ENCODE data around the gene BRIP1. TPM values are rescaled to one million over a fixed set of nuclear protein-coding genes. Genes with fewer than 3 reads are reported as not detected.
"Not testable (repeated sequence)": the region's sequence is repeated elsewhere in the genome, so short reads cannot be mapped to it uniquely, and the experiment has no call there.

BRIP1 gene
- total and polyA plus RNA-seq, 2 experiments from 2014 or later, result 8.0 to 23.1 TPM

DNA sequence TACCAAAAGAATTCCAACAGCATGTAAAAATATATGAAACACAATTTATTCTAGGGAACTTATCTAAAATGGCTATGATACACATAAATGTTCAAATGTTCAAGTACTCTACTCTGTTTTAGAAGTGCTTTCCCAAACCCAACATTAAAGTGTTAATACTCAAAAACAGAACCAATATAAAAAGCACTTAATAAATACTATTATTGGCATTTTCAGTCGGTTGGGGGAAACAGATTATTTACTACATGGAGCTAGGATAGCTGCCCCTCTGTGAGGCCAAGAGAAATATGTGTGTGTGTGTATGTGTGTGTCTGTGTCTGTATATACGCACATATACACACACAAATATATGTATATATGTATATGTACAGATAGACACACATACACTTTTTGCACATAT is 32.1 kb upstream of the BRIP1 start:
- TF ChIP-seq ZNF331 (CRISPR knock-in tag; IDR thresholded peaks at IDR 0.05; ENCODE audit: low read depth), result no peak
- no peak for TF ChIP-seq EZH2phosphoT487 (IDR thresholded peaks at IDR 0.05; ENCODE audit: unreplicated experiment)
- no peak for TF ChIP-seq STAT1 (IDR thresholded peaks at IDR 0.05; ENCODE audit: unreplicated experiment)
- no peak for TF ChIP-seq CTCF (conservative IDR thresholded peaks at IDR 0.05; ENCODE audit: low read depth in 2 of 2)
- TF ChIP-seq EZH2 (IDR thresholded peaks at IDR 0.05; ENCODE audit: low read depth, unreplicated experiment), result no peak
- TF ChIP-seq POLR2AphosphoS5 (IDR thresholded peaks at IDR 0.05; ENCODE audit: low read depth), result no peak
- no peak for TF ChIP-seq ZNF462 (CRISPR knock-in tag; IDR thresholded peaks at IDR 0.05)
- TF ChIP-seq CREB1 (CRISPR knock-in tag; IDR thresholded peaks at IDR 0.05; ENCODE audit: low read depth), result no peak
- no peak for TF ChIP-seq JUNB (IDR thresholded peaks at IDR 0.05; ENCODE audit: unreplicated experiment)
- no peaks in the 10 kb centered on the region for H3K9me3 Mint-ChIP-seq
- no peaks in the 10 kb centered on the region; the same call in 2 of the 3 replicates for H3K4me1 Mint-ChIP-seq
- Histone ChIP-seq H3K9me2 (ENCODE audit: insufficient read depth) (no peaks in the 10 kb centered on the region), H2AFZ (no peak overlapping the region), H3K36me3 (ENCODE audit: insufficient read depth) (no peaks in the 10 kb centered on the region; the same call in none of the 2 replicates), H3K4me3 (no peak overlapping the region), H3K27me3 (ENCODE audit: insufficient read depth) (no peaks in the 10 kb centered on the region), H3K4me2 (no peak overlapping the region), H3K79me2 (replicated peaks; ENCODE audit: insufficient read depth) (no peaks in the 10 kb centered on the region), H3K4me1 (ENCODE audit: insufficient read depth) (no peaks in the 10 kb centered on the region), H3K27ac (ENCODE audit: low read depth) (no peak overlapping the region), H4K20me1 (replicated peaks; ENCODE audit: insufficient read depth) (no peaks in the 10 kb centered on the region), H3F3A (replicated peaks; ENCODE audit: low read depth) (no peaks in the 10 kb centered on the region)
- peaks cover 28% of the 10 kb centered on the region for H3K36me3 Mint-ChIP-seq (ENCODE audit: low read depth)
- no peak overlapping the region for H3K27ac Mint-ChIP-seq
- no peak for ATAC-seq
- DNase-seq (ENCODE audit: low spot score), result no peak
- H3K4me3 Mint-ChIP-seq, result no peak overlapping the region
- H3K27me3 Mint-ChIP-seq (ENCODE audit: insufficient read depth, low read depth, poor library complexity), result no peaks in the 10 kb centered on the region

- not testable (repeated sequence) for ATAC-seq; H3K27me3 Mint-ChIP-seq (ENCODE audit: insufficient read depth, low read depth, poor library complexity); H3K27ac Mint-ChIP-seq
Measured at GRCh38 chr17:61894310-61894709, 31.0 kb upstream of the BRIP1 start.

GRCh38 chr17:61887733-61888132 is 24.4 kb upstream of the BRIP1 start:
- not testable (repeated sequence) for H3K4me3 Mint-ChIP-seq; DNase-seq (ENCODE audit: low spot score); H2AFZ ChIP-seq; H3K27ac Mint-ChIP-seq; H3K9me3 Mint-ChIP-seq; H3K4me1 ChIP-seq (ENCODE audit: insufficient read depth); H4K20me1 ChIP-seq (replicated peaks; ENCODE audit: insufficient read depth); H3K9me2 ChIP-seq (ENCODE audit: insufficient read depth); H3K4me2 ChIP-seq; H3K27me3 ChIP-seq (ENCODE audit: insufficient read depth); H3F3A ChIP-seq (replicated peaks; ENCODE audit: low read depth); H3K4me1 Mint-ChIP-seq; H3K79me2 ChIP-seq (replicated peaks; ENCODE audit: insufficient read depth); H3K36me3 ChIP-seq (ENCODE audit: insufficient read depth); H3K27ac ChIP-seq (ENCODE audit: low read depth); H3K27me3 Mint-ChIP-seq (ENCODE audit: insufficient read depth, low read depth, poor library complexity); ATAC-seq; H3K4me3 ChIP-seq
- peaks cover 21% of the 10 kb centered on the region for H3K36me3 Mint-ChIP-seq (ENCODE audit: low read depth)

More at GRCh38 chr17:61894310-61894709, 31.0 kb upstream of the BRIP1 start:
- not testable (repeated sequence) for H3F3A ChIP-seq (replicated peaks; ENCODE audit: low read depth); H3K4me1 Mint-ChIP-seq; H3K9me2 ChIP-seq (ENCODE audit: insufficient read depth); H3K4me3 ChIP-seq; H3K27ac ChIP-seq (ENCODE audit: low read depth); H3K9me3 Mint-ChIP-seq; H2AFZ ChIP-seq; H3K36me3 ChIP-seq (ENCODE audit: insufficient read depth); H3K27me3 ChIP-seq (ENCODE audit: insufficient read depth); H4K20me1 ChIP-seq (replicated peaks; ENCODE audit: insufficient read depth); H3K4me1 ChIP-seq (ENCODE audit: insufficient read depth); H3K79me2 ChIP-seq (replicated peaks; ENCODE audit: insufficient read depth); H3K4me3 Mint-ChIP-seq; H3K4me2 ChIP-seq; DNase-seq (ENCODE audit: low spot score)
- peaks cover 23% of the 10 kb centered on the region; the same call in 2 of the 3 replicates for H3K36me3 Mint-ChIP-seq (ENCODE audit: low read depth)

Measured in GM23338 (cell line).